K562 (cell line): ENCODE results near the gene PCDH9. TPM values are rescaled to one million over a fixed set of nuclear protein-coding genes. Genes with fewer than 3 reads are reported as not detected.

ENCODE experiments used
- ATAC-seq: fragments of 200-7000 bp; cut with Tn5 transposase; 3 replicates; pipeline ENCODE4 v1.9.1; 2020; ENCODE audit warnings: moderate library complexity
- BruUV-seq: library from RNA; stranded (reverse); fragments of 400-500 nt; replicated peaks from 2 replicates; lab custom pipeline; 2021; lab: Mats Ljungman, UMichigan
- CTCF ChIA-PET: fragments of 300-600 bp; formaldehyde crosslinking; extraction: SDS; loops from one replicate; lab custom pipeline; 2021; ENCODE audit warnings: low intra/inter-chr PET ratio; lab: Yijun Ruan, JAX
- POLR2A ChIA-PET: fragments of 300-600, 350-650 bp; sonication (Branson Sonifier 250); formaldehyde crosslinking; extraction: SDS; loops from one replicate; lab custom pipeline; 2021; ENCODE audit warnings: antibody characterized with exemption, inconsistent platforms; lab: Yijun Ruan, JAX
- DNase-seq, 4 experiments: peaks; one replicate each; pipeline versions ENCODE4 v3.0.0 to v3.0.0-alpha.2; 2011 to 2018; ENCODE audit warnings: low spot score in 3 of 4, mixed read lengths in 3 of 4; ENCODE audit errors: extremely low read depth in 1 of 4
- FAIRE-seq: peaks from 2 replicates; lab custom pipeline; 2011; peaks lifted over from hg19 to GRCh38; lab: Jason Lieb, UNC
- H2AFZ ChIP-seq: 2 replicates; pipeline ENCODE4 v1.6.0; 2011; ENCODE audit warnings: low read depth, low read length, control low read depth, inconsistent platforms
- H3K27ac ChIP-seq: fragments of 200-600 bp; 3 replicates; pipeline ENCODE4 v1.8.0; 2011; ENCODE audit warnings: low read depth, mild to moderate bottlenecking, control low read depth, inconsistent platforms, low read length, moderate library complexity, mixed read lengths; ENCODE audit errors: extremely low read depth
- H3K27me3 ChIP-seq, 2 experiments: fragments of 300-600 bp in 1 of 2; 2 replicates in 1 of 2; 3 replicates in 1 of 2; pipeline versions ENCODE4 v1.6.0 to v1.8.0; 2011; ENCODE audit warnings: inconsistent platforms in 2 of 2, low read length in 2 of 2, mild to moderate bottlenecking in 1 of 2, mixed read lengths in 1 of 2, moderate library complexity in 1 of 2; ENCODE audit not compliant: control insufficient read depth in 2 of 2, insufficient read depth in 2 of 2
- H3K36me3 ChIP-seq: fragments of 300-600 bp; 3 replicates; pipeline ENCODE4 v1.8.0; 2011; ENCODE audit warnings: mild to moderate bottlenecking, low read length, inconsistent platforms; ENCODE audit not compliant: control insufficient read depth, insufficient read depth
- H3K4me1 ChIP-seq, 2 experiments: fragments of 200-600 bp in 1 of 2; replicated peaks in 1 of 2; 2 replicates in 1 of 2; 3 replicates in 1 of 2; pipeline versions ENCODE4 v1.5.1 to v1.8.0; 2011; ENCODE audit warnings: inconsistent platforms in 2 of 2, low read length in 2 of 2, mild to moderate bottlenecking in 1 of 2, mixed read lengths in 1 of 2, moderate library complexity in 1 of 2; ENCODE audit not compliant: control insufficient read depth in 2 of 2, insufficient read depth in 2 of 2
- H3K4me2 ChIP-seq: 2 replicates; pipeline ENCODE4 v1.6.1; 2011; ENCODE audit warnings: low read length, control low read depth, inconsistent platforms, mixed read lengths; ENCODE audit not compliant: insufficient read depth
- H3K4me3 ChIP-seq: fragments of 200-600 bp; sonication (generic), shearing (Covaris generic); 2 replicates; pipeline ENCODE4 v1.5.1; 2016; ENCODE audit warnings: control low read depth, inconsistent platforms
- H3K79me2 ChIP-seq: fragments of 200-600 bp; 3 replicates; pipeline ENCODE4 v1.8.0; 2011; ENCODE audit warnings: low read length, inconsistent platforms; ENCODE audit not compliant: control insufficient read depth, insufficient read depth
- H3K9ac ChIP-seq, 2 experiments: 2 replicates each; pipeline versions ENCODE4 v1.6.0 to v1.6.1; 2011; ENCODE audit warnings: low read depth in 2 of 2, low read length in 2 of 2, control low read depth in 1 of 2, inconsistent platforms in 1 of 2, mild to moderate bottlenecking in 1 of 2, mixed read lengths in 1 of 2; ENCODE audit not compliant: insufficient read depth in 1 of 2
- H3K9me1 ChIP-seq: one replicate; pipeline ENCODE4 v1.6.0; 2011; ENCODE audit warnings: inconsistent platforms, mild to moderate bottlenecking, low read length, moderate library complexity; ENCODE audit not compliant: control insufficient read depth, insufficient read depth
- H3K9me3 ChIP-seq: replicated peaks from 2 replicates; pipeline ENCODE4 v1.5.1; 2011; ENCODE audit warnings: low read depth, low read length, inconsistent platforms; ENCODE audit not compliant: control insufficient read depth, insufficient read depth
- H4K20me1 ChIP-seq: replicated peaks from 2 replicates; pipeline ENCODE4 v1.6.1; 2011; ENCODE audit warnings: low read length, inconsistent platforms, mixed read lengths; ENCODE audit not compliant: control insufficient read depth, insufficient read depth
- DNMT1 ChIP-seq: fragments of 450-650 bp; IDR thresholded peaks from 2 replicates; pipeline ENCODE4 v1.6.1; 2016; ENCODE audit warnings: antibody characterized with exemption, mild to moderate bottlenecking
- EGR1 ChIP-seq: fragments of 450-650 bp; conservative IDR thresholded peaks from 2 replicates; pipeline ENCODE4 v1.6.1; 2017; ENCODE audit warnings: mild to moderate bottlenecking
- IRF2 ChIP-seq: sonication (generic); formaldehyde crosslinking; IDR thresholded peaks from 2 replicates; pipeline ENCODE4 v1.8.1; 2022; ENCODE audit warnings: mild to moderate bottlenecking, missing genetic modification reagents
- KDM1A ChIP-seq, 2 experiments: fragments of 450-650 bp; IDR thresholded peaks; 2 replicates each; pipeline ENCODE4 v1.6.1; 2016; ENCODE audit warnings: mild to moderate bottlenecking in 2 of 2
- MAFF ChIP-seq: IDR thresholded peaks from 2 replicates; pipeline ENCODE4 v1.6.1; 2012; ENCODE audit warnings: low read length, improper control_type of control experiment
- NCOR1 ChIP-seq: fragments of 450-650 bp; IDR thresholded peaks from 2 replicates; pipeline ENCODE4 v1.6.1; 2016; ENCODE audit warnings: mild to moderate bottlenecking, moderate library complexity
- SP1 ChIP-seq: sonication (generic); formaldehyde crosslinking; IDR thresholded peaks from 2 replicates; pipeline ENCODE4 v1.8.1; 2022; ENCODE audit warnings: mild to moderate bottlenecking, missing genetic modification reagents
- ZKSCAN1 ChIP-seq: fragments of 150-350 bp; IDR thresholded peaks from 2 replicates; pipeline ENCODE4 v1.6.1; 2016; ENCODE audit warnings: low read depth, low read length
- ZNF76 ChIP-seq: fragments of 250-450 bp; sonication (Bioruptor Pico); IDR thresholded peaks from 2 replicates; pipeline ENCODE4 v1.4.0; 2020; ENCODE audit warnings: mild to moderate bottlenecking, moderate library complexity, borderline replicate concordance
- WGBS: fragments of 100-300 bp; shearing (Covaris generic); methylation state at CpG from one replicate; pipeline ENCODE4 v1.1.6; 2016; ENCODE audit warnings: low coverage, mixed read lengths; ENCODE audit not compliant: insufficient coverage; ENCODE audit errors: missing lambda C conversion rate; 5-methylcytosine and 5-hydroxymethylcytosine counted together
- in situ Hi-C: fragments of 300-500 bp; cut with MboI; formaldehyde crosslinking; loops from 4 replicates; pipeline ENCODE4 v1.15.0; 2018; ENCODE audit warnings: inconsistent platforms, mixed read lengths
- intact Hi-C: fragments of 100-400 bp; cut with micrococcal nuclease; formaldehyde crosslinking; loops from 2 replicates; pipeline ENCODE4 v1.14.2; 2022
- polyA plus RNA-seq, 8 experiments: library from polyadenylated mRNA; depleted of rRNA in 4 of 8; stranded (reverse) in 5 of 8; unstranded in 3 of 8; fragments of >200 nt; fragmentation: Nextera tagmentation in 2 of 8; fragmentation: Illumina TruSeq in 1 of 8; extraction: Ambion mirVana in 2 of 8; extraction: Trizol in 1 of 8; gene quantifications; 2 replicates each; pipeline versions ENCODE4 v1.2.1 to v1.2.3, GENCODE V29; 2011 to 2014; ENCODE audit warnings: inconsistent platforms in 1 of 8, missing spikeins in 1 of 8
- total RNA-seq, 7 experiments: library from RNA; depleted of rRNA in 6 of 7; stranded (reverse); fragments of >200 nt in 6 of 7; fragmentation: Illumina TruSeq in 2 of 7; extraction: Trizol in 2 of 7; gene quantifications; 2 replicates each; pipeline versions ENCODE4 v1.2.1 to v1.2.3, GENCODE V29; 2011 to 2021; ENCODE audit warnings: low replicate concordance in 1 of 7

Gene PCDH9
- total and polyA plus RNA-seq, 9 of the 15 experiments (the other 6 are each of a cell fraction or from before 2014, with no cell fraction given): 1.1 to 6.7 (median 4.9) TPM

DNA sequence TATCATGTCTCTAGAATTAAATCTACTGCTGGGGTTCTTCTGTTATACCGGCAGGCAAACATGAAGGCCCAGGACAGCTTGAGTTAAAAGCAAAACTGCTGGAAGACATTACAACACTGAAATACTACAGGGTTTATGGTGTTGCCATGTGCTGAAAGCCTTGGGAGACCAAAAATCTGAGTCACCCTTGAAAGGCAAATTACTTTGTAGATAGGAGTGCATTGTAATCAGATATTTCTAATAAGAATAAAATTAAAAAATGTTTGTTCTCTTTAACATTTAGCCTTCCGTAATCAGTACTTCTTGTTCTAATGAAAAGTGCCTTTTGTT, 181.3 kb downstream of the PCDH9 start (continued):
- TF ChIP-seq IRF2 (CRISPR knock-in tag) (no peak), SP1 (CRISPR knock-in tag) (no peak), MAFF (no peak)

GRCh38 chr13:67048084-67048820, 181.9 kb downstream of the PCDH9 start:
- intact Hi-C loops (no loop called here), in situ Hi-C loops (no loop called here)
- Histone ChIP-seq H3K9me3 (no peaks in the 10 kb centered on the region), H2AFZ (no peak overlapping the region; the same call in 1 of the 2 replicates), H3K4me1 (0 out of 5 replicates have a peak, but pooled peaks cover 0 to 2% of the 10 kb centered on the region in 2 experiments), H3K4me3 (no peak overlapping the region), H3K9ac (no peak overlapping the region), H3K36me3 (no peaks in the 10 kb centered on the region), H4K20me1 (no peaks in the 10 kb centered on the region)
- ATAC-seq (peak; percentile 61), FAIRE-seq (no peak)
- CTCF ChIA-PET: no interaction called here
- no TSS peak for BruUV-seq
- 8% methylated on average over 4 of the region's 4 CpGs for WGBS
- TF ChIP-seq ZKSCAN1: peak; percentile 93
- TF ChIP-seq NCOR1: 0 out of 2 replicates have a peak, but pooled peaks have one; percentile 5
- TF ChIP-seq KDM1A (IDR thresholded peaks at IDR 0.05): 0 out of 4 replicates have a peak, but pooled peaks of 1 of the 2 experiments have one; percentile 21
- TF ChIP-seq EGR1: peak; percentile 79
- no peak for TF ChIP-seq DNMT1
- TF ChIP-seq ZNF76 (CRISPR knock-in tag): no peak
- TF ChIP-seq, all 486 proteins: peak for 4
- POLR2A ChIA-PET: interaction anchor here (0.6 kb wide), 1 partner anchor 1594 kb away, joined by 3 read pairs; no protein-coding TSS in a partner anchor
- Histone ChIP-seq H3K27ac (no peak overlapping the region), H3K4me2 (no peak overlapping the region; the same call in 1 of the 2 replicates), H3K27me3 (no peaks in the 10 kb centered on the region), H3K79me2 (no peaks in the 10 kb centered on the region), H3K9me1 (no peaks in the 10 kb centered on the region)
- DNase-seq: peak in 2 of 4 experiments; percentile 13 to 40
